SK-N-MC (cell line): ENCODE measurements around the gene DDC.

Source experiments
- EZH2 ChIP-seq: fragments of 200-600 bp; sonication (generic); IDR thresholded peaks from one replicate; pipeline ENCODE4 v1.6.1; 2017; ENCODE audit warnings: antibody characterized with exemption
- POLR2AphosphoS5 ChIP-seq: IDR thresholded peaks from 2 replicates; pipeline ENCODE4 v1.6.1; 2012; ENCODE audit warnings: mild to moderate bottlenecking, low read depth, low read length, borderline replicate concordance

- TF ChIP-seq POLR2AphosphoS5 (no peak), EZH2 (no peak)
These were observed 69.5 kb downstream of the DDC start for GRCh38 chr7:50495746-50496145.
